ENCODE results near the gene MED4.

Gene MED4

GRCh38 chr13:48118030-48118429, 23.1 kb upstream of the MED4 start:
- no peaks in the 10 kb centered on the region for H3K4me1 ChIP-seq (ENCODE audit: control insufficient read depth, low read depth, low read length)
- no peak overlapping the region for H3K4me3 ChIP-seq (ENCODE audit: low read length)
- H3K9me3 ChIP-seq (ENCODE audit: control insufficient read depth, low read depth, low read length), result no peaks in the 10 kb centered on the region
- H3K27ac ChIP-seq (ENCODE audit: low read length), result no peak overlapping the region
- no peak overlapping the region for H3K9ac ChIP-seq (ENCODE audit: low read length)
- no peaks in the 10 kb centered on the region for H3K36me3 ChIP-seq (ENCODE audit: control insufficient read depth, low read depth, low read length)
- no peaks in the 10 kb centered on the region for H3K27me3 ChIP-seq (ENCODE audit: control insufficient read depth, insufficient read depth, low read length)

GRCh38 chr13:48116808-48117207, 21.9 kb upstream of the MED4 start:
- Histone ChIP-seq H3K9me3 (ENCODE audit: control insufficient read depth, low read depth, low read length) (no peaks in the 10 kb centered on the region), H3K9ac (ENCODE audit: low read length) (no peak overlapping the region), H3K4me1 (ENCODE audit: control insufficient read depth, low read depth, low read length) (no peaks in the 10 kb centered on the region), H3K36me3 (ENCODE audit: control insufficient read depth, low read depth, low read length) (no peaks in the 10 kb centered on the region), H3K27me3 (ENCODE audit: control insufficient read depth, insufficient read depth, low read length) (no peaks in the 10 kb centered on the region), H3K4me3 (ENCODE audit: low read length) (no peak overlapping the region), H3K27ac (ENCODE audit: low read length) (no peak overlapping the region)

GRCh38 chr13:48113756-48114130, 18.8 kb upstream of the MED4 start:
- no peaks in the 10 kb centered on the region for H3K9me3 ChIP-seq (ENCODE audit: control insufficient read depth, low read depth, low read length)
- no peak overlapping the region for H3K9ac ChIP-seq (ENCODE audit: low read length)
- H3K27me3 ChIP-seq (ENCODE audit: control insufficient read depth, insufficient read depth, low read length), result no peaks in the 10 kb centered on the region

GRCh38 chr13:48112896-48113755, 18.2 kb upstream of the MED4 start:
- H3K9me3 ChIP-seq (ENCODE audit: control insufficient read depth, low read depth, low read length), result no peaks in the 10 kb centered on the region
- no peaks in the 10 kb centered on the region for H3K27me3 ChIP-seq (ENCODE audit: control insufficient read depth, insufficient read depth, low read length)
- H3K27ac ChIP-seq (ENCODE audit: low read length), result no peak overlapping the region
- H3K4me3 ChIP-seq (ENCODE audit: low read length), result no peak overlapping the region
- no peaks in the 10 kb centered on the region for H3K4me1 ChIP-seq (ENCODE audit: control insufficient read depth, low read depth, low read length)
- H3K9ac ChIP-seq (ENCODE audit: low read length), result no peak overlapping the region
- no peaks in the 10 kb centered on the region for H3K36me3 ChIP-seq (ENCODE audit: control insufficient read depth, low read depth, low read length)

More at GRCh38 chr13:48113756-48114130, 18.8 kb upstream of the MED4 start:
- no peaks in the 10 kb centered on the region for H3K36me3 ChIP-seq (ENCODE audit: control insufficient read depth, low read depth, low read length)
- H3K27ac ChIP-seq (ENCODE audit: low read length), result no peak overlapping the region
- no peak overlapping the region for H3K4me3 ChIP-seq (ENCODE audit: low read length)
- H3K4me1 ChIP-seq (ENCODE audit: control insufficient read depth, low read depth, low read length), result no peaks in the 10 kb centered on the region

GRCh38 chr13:48110931-48111721, 16.2 kb upstream of the MED4 start:
- Histone ChIP-seq H3K27ac (ENCODE audit: low read length) (no peak overlapping the region), H3K9ac (ENCODE audit: low read length) (no peak overlapping the region), H3K9me3 (ENCODE audit: control insufficient read depth, low read depth, low read length) (no peaks in the 10 kb centered on the region), H3K4me3 (ENCODE audit: low read length) (no peak overlapping the region), H3K27me3 (ENCODE audit: control insufficient read depth, insufficient read depth, low read length) (no peaks in the 10 kb centered on the region), H3K36me3 (ENCODE audit: control insufficient read depth, low read depth, low read length) (no peaks in the 10 kb centered on the region), H3K4me1 (ENCODE audit: control insufficient read depth, low read depth, low read length) (no peaks in the 10 kb centered on the region)

- Histone ChIP-seq H3K9me3 (ENCODE audit: control insufficient read depth, low read depth, low read length) (no peaks in the 10 kb centered on the region), H3K27me3 (ENCODE audit: control insufficient read depth, insufficient read depth, low read length) (no peaks in the 10 kb centered on the region), H3K4me3 (ENCODE audit: low read length) (no peak overlapping the region), H3K9ac (ENCODE audit: low read length) (no peak overlapping the region), H3K36me3 (ENCODE audit: control insufficient read depth, low read depth, low read length) (no peaks in the 10 kb centered on the region), H3K27ac (ENCODE audit: low read length) (no peak overlapping the region), H3K4me1 (ENCODE audit: control insufficient read depth, low read depth, low read length) (no peaks in the 10 kb centered on the region)
These were observed 15.4 kb upstream of the MED4 start for GRCh38 chr13:48110132-48110868.

- H3K9ac ChIP-seq (ENCODE audit: low read length), result no peak overlapping the region
- no peaks in the 10 kb centered on the region for H3K4me1 ChIP-seq (ENCODE audit: control insufficient read depth, low read depth, low read length)
- no peak overlapping the region for H3K4me3 ChIP-seq (ENCODE audit: low read length)
- no peaks in the 10 kb centered on the region for H3K9me3 ChIP-seq (ENCODE audit: control insufficient read depth, low read depth, low read length)
- H3K27me3 ChIP-seq (ENCODE audit: control insufficient read depth, insufficient read depth, low read length), result no peaks in the 10 kb centered on the region
- H3K36me3 ChIP-seq (ENCODE audit: control insufficient read depth, low read depth, low read length), result no peaks in the 10 kb centered on the region
- H3K27ac ChIP-seq (ENCODE audit: low read length), result no peak overlapping the region
These were observed 13.2 kb upstream of the MED4 start for GRCh38 chr13:48108106-48108505.

GRCh38 chr13:48097793-48098192, 2.9 kb upstream of the MED4 start:
- no peaks in the 10 kb centered on the region for H3K36me3 ChIP-seq (ENCODE audit: control insufficient read depth, low read depth, low read length)
- no peaks in the 10 kb centered on the region for H3K27me3 ChIP-seq (ENCODE audit: control insufficient read depth, insufficient read depth, low read length)
- H3K27ac ChIP-seq (ENCODE audit: low read length), result no peak overlapping the region
- no peaks in the 10 kb centered on the region for H3K9me3 ChIP-seq (ENCODE audit: control insufficient read depth, low read depth, low read length)
- H3K9ac ChIP-seq (ENCODE audit: low read length), result no peak overlapping the region
- H3K4me1 ChIP-seq (ENCODE audit: control insufficient read depth, low read depth, low read length), result peaks cover 3% of the 10 kb centered on the region
- no peak overlapping the region for H3K4me3 ChIP-seq (ENCODE audit: low read length)

GRCh38 chr13:48096670-48097069, 1.8 kb upstream of the MED4 start:
- no peaks in the 10 kb centered on the region for H3K27me3 ChIP-seq (ENCODE audit: control insufficient read depth, insufficient read depth, low read length)
- H3K27ac ChIP-seq (ENCODE audit: low read length), result no peak overlapping the region
- no peak overlapping the region for H3K9ac ChIP-seq (ENCODE audit: low read length)
- H3K9me3 ChIP-seq (ENCODE audit: control insufficient read depth, low read depth, low read length), result no peaks in the 10 kb centered on the region
- H3K4me3 ChIP-seq (ENCODE audit: low read length), result no peak overlapping the region
- no peaks in the 10 kb centered on the region for H3K36me3 ChIP-seq (ENCODE audit: control insufficient read depth, low read depth, low read length)
- peaks cover 3% of the 10 kb centered on the region for H3K4me1 ChIP-seq (ENCODE audit: control insufficient read depth, low read depth, low read length)

GRCh38 chr13:48094404-48094780, 512 bp downstream of the MED4 start:
- Histone ChIP-seq H3K9me3 (ENCODE audit: control insufficient read depth, low read depth, low read length) (no peaks in the 10 kb centered on the region), H3K4me1 (ENCODE audit: control insufficient read depth, low read depth, low read length) (peaks cover 3% of the 10 kb centered on the region), H3K4me3 (ENCODE audit: low read length) (peak overlapping the region; percentile 98), H3K9ac (ENCODE audit: low read length) (peak overlapping the region; percentile 93), H3K27me3 (ENCODE audit: control insufficient read depth, insufficient read depth, low read length) (no peaks in the 10 kb centered on the region), H3K27ac (ENCODE audit: low read length) (no peak overlapping the region), H3K36me3 (ENCODE audit: control insufficient read depth, low read depth, low read length) (no peaks in the 10 kb centered on the region)

- no peaks in the 10 kb centered on the region for H3K27me3 ChIP-seq (ENCODE audit: control insufficient read depth, insufficient read depth, low read length)
- H3K4me1 ChIP-seq (ENCODE audit: control insufficient read depth, low read depth, low read length), result peaks cover 3% of the 10 kb centered on the region
- peak overlapping the region; percentile 98 for H3K4me3 ChIP-seq (ENCODE audit: low read length)
- H3K9ac ChIP-seq (ENCODE audit: low read length), result peak overlapping the region; percentile 93
- H3K9me3 ChIP-seq (ENCODE audit: control insufficient read depth, low read depth, low read length), result no peaks in the 10 kb centered on the region
- no peak overlapping the region for H3K27ac ChIP-seq (ENCODE audit: low read length)
- H3K36me3 ChIP-seq (ENCODE audit: control insufficient read depth, low read depth, low read length), result no peaks in the 10 kb centered on the region
These were observed 1.3 kb downstream of the MED4 start for GRCh38 chr13:48093588-48093987.

Measured in iPS-18a (cell line).